GM04503 (cell line): ENCODE measurements around the gene ONECUT2.

ENCODE experiments used
- DNase-seq: peaks from one replicate; pipeline ENCODE4 v3.0.0-alpha.2; 2012; ENCODE audit warnings: low read depth

ONECUT2 gene

GRCh38 chr18:57529151-57529550 lies 94.0 kb downstream of the ONECUT2 start:
- DNase-seq: no peak

GRCh38 chr18:57533006-57533867 lies 98.1 kb downstream of the ONECUT2 start:
- DNase-seq: no peak

DNA sequence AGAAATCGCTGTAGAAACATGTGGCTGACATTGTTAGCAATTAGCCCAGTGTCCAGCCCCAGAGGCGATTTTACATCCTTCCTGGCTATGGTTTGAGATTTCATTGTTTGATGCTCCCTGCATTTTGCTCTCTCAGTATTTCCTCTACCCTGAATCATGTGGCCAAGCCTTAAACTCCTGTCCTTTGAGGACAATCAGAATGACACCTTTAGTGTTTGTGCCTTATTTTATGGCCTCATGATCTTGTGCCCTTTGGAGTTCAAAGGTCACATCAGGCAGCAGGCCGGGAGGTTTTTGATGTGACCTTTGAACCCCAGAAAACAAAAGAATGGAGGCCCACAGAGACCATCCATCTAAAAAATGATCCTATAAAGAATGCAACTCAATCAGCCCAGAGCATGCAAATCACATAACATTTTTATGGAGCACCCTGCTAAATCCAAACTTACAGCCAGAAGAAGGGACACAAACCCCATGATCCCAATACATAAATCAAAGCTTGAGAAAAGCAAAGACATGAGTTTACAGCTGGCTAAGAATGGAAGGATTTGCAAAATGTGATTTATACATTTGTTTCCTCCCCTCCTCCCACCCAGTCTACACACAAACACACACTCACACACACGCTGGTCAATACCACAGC lies 98.8 kb downstream of the ONECUT2 start:
- DNase-seq: no peak

GRCh38 chr18:57534511-57534909 lies 99.3 kb downstream of the ONECUT2 start:
- no peak for DNase-seq

GRCh38 chr18:57538614-57539013 lies 103.4 kb downstream of the ONECUT2 start:
- no peak for DNase-seq

GRCh38 chr18:57539702-57540101 lies 104.5 kb downstream of the ONECUT2 start:
- DNase-seq: no peak
